Measurements from ENCODE around the gene C16orf96.

GRCh38 chr16:4615384-4616046, 59.4 kb downstream of the C16orf96 start:
- TF ChIP-seq CTCF (conservative IDR thresholded peaks at IDR 0.05) (no peak), ZFX (IDR thresholded peaks at IDR 0.05) (no peak)

All from C4-2B (cell line).